DMS53 treated with DMSO at 0.1 percent for 48 hours (cell line): Measurements from ENCODE around the gene GRID2IP.
"Not testable (repeated sequence)": the region's sequence is repeated elsewhere in the genome, so short reads cannot be mapped to it uniquely, and the experiment has no call there.

Experiments
- DNase-seq: peaks from one replicate; lab custom pipeline; 2025; ENCODE audit not compliant: unreplicated experiment; lab: John Stamatoyannopoulos, UW

GRID2IP gene

DNA sequence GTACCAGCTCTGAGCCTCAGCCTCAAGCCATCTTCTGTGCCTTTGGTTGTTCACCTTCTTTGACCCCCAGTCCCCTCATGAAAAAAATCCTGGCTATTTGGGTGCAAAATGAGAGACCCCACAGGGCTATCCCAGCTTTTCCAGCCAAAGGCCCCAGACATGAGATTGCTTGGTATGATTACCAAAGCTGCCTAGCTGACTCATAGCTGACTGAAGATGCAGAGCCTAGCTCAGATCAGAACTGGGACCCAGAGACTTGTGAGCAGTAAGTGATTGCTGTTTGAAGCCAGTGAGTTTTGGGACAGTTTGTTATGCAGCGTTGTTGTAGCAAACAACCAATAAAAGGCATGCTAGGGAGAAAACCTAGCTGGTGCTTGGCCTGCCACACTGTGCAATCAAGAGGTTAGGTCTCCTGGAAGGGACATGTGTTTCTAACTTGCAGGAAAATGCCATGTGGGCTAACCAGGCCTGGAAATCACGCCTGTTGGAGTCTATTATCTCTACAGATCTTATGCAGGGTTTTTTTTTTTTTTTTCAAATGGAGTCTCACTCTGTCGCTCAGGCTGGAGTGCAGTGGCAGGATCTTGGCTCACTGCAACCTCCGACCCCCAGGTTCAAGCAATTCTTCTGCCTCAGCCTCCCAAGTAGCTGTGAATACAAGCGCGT, 55.5 kb downstream of the GRID2IP start:
- no peak for DNase-seq

DNA sequence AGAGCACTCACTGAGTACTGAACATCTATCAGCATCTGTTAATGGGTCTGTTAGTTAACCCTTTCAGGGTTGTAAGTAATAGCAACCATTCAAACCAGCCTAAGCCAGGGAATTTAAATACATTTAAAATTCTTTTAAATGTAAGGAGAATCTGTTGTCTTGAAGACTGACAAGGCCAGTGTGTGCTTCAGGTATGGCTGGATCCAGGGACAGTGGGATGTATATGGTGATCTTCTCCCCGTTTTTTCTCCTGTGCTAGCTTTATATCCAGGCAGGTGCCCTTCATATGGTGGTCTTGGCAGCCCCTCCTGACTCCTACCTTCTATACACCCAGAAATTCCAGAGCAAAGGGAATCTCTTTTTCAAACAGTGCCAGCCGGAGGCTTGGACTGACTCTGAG, 56.9 kb downstream of the GRID2IP start:
- DNase-seq, result no peak

GRCh38 chr7:6491194-6491593, 60.1 kb downstream of the GRID2IP start:
- DNase-seq, result no peak

DNA sequence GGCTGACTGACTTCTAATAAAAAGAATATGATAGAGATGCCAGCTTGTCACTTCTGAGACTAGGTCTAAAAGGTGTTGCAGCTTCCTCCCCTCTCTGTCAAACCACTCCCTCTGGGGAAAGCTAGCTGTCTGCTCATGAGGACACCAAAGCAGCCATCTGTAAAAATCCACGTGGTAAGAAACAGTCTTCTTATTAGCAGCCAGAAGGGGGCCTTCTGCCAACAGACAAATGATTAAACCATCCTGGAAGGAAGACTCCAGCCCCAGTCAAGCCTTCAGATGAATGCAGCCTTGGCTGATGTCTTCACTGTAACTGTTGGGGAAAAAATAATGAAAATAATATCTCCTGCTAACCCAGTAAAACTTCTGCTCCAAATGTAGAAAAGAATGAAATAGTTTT, 61.6 kb downstream of the GRID2IP start:
- DNase-seq, result no peak

DNA sequence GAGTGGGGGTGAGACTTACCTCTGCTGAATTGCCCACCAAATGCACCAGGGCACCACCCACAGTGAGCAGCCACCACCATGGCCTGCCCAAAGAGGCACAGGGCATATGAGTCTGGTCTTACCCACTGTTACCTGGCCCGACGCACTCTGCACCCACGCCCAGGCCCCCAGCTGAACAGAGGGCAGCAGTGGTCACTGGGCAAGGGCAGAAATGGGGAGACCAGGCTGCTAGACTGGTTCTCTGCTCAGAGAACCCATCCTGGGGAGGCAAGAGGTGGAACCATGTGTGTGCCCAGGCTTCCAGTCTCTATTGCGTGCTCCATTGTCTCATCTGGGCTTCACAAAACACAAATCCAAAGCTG, 64.1 kb downstream of the GRID2IP start:
- DNase-seq, result no peak

- no peak for DNase-seq
Observed at GRCh38 chr7:6486438-6487183, 64.7 kb downstream of the GRID2IP start.

DNA sequence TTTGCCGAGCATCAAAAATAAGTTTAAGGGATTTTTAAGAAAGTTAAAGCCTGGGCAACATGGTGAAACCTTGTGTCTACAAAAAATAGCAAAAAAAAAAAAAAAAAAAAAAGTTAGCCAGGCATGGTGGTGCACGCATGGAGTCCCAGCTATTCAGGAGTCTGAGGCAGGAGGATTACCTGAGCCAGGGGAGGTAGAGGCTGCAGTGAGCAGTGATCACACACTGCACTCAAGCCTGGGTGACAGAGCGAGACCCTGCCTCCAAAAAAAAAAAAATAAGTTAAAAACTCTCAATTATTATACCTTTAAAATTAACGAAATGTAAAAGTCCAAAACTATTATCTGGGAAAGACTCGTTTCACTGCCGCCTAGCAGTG, 68.5 kb downstream of the GRID2IP start:
- no peak for DNase-seq

DNA sequence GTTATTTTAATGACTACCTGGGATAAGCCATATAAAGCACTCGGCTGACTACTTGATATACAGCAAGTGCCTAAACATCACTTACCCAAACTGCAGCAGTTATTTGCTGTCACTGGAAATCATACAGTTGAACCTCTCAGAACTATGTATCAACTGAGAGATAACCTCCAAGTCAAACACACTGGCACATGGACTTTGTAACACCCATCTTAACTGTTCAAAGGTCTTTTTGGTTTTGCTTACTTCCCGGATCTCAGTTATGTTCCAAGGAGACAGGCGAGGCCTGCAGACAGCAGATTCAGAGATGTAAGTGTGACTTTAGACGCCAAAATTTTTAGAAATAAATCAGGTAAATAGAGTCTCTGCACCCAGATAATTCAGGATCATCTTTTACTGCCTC, 69.0 kb downstream of the GRID2IP start:
- DNase-seq, result no peak

DNA sequence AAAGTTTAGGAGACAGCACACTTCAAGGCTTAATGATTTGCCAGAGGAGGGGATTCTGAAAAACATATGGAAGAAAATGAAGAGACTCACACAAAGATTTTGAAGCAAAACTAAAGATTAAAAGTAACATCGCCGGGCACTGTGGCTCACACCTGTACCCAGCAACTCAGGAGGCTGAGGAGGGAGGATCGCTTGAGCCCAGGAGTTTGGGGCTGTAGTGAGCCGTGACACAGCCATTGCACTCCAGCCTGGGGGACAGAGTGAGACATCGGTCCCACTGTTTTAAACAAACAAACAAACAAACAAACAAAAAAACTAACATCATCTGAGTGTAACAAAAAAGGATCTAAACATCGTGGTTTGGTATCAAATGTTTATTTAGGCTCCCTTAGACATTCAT, 69.8 kb downstream of the GRID2IP start:
- DNase-seq, result no peak

- no peak for DNase-seq
Observed at GRCh38 chr7:6480323-6480660, 71.0 kb downstream of the GRID2IP start.

GRCh38 chr7:6479067-6479466, 72.2 kb downstream of the GRID2IP start:
- no peak for DNase-seq

DNA sequence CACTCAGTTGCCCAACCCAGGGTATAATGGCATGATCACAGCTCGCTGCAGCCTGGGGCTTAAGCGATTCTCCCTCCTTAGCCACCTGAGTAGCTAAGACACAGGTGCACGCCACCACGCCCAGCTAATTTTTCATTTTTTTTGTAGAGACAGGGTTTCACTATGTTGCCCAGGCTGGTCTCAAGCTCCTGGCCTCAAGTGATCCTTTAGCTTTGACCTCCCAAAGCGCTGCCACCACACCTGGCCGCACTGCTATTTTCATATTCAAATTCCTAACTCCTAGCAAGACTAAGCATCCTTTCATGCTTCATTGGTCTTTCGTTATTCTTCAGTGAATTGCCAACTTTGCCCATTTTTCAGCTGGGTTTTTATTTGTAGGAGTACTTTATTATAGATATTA, 73.1 kb downstream of the GRID2IP start:
- DNase-seq, result no peak

DNA sequence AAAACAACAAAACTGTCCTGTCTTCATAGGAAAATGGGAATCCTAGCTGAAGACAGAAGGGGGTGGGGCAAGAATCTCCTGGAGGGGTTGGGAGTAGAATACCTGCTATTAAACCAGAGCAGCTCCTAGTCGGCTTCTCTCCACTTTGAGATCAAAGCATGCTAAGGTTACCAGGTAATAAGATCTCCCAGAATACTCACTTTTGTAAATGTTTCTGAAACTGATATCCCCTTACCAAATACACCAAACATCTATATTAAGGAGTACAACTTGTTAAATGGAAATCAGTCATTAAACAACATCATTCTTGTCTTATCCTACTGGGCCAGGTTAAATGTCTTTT, 74.0 kb downstream of the GRID2IP start:
- no peak for DNase-seq

DNA sequence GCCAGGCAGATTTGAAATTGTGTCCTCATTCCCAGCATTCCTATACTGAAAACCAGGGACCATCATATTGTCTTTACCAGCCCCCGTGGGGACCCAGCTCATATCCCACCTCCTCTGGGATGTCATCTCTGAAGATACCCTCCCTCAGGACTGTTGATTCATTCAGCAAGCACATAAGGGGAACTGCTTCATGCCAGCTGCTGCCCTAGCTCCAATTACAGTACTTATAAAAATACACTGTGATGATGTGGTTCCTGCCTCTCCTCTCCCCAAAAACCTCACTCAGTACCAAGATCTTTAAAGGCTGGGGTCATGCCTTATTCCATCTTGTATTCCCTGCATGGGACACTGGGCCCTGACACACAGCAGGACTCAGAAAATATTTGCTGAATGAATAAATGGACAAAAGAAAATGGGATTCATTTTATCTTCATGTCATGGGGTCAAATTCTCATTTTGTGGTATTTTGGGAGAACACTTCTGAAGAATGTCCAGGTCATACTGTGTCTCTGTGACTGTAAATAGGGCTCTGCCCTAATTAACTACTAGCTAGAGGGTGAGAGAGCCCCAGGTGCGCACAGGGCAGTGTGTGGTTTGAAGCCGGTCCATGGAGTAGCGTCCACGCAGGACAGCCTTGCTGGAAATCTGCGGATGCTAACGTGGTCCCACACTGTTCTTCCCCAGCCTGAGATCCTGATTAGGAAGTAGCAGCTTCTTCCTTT, 74.5 kb downstream of the GRID2IP start:
- DNase-seq, result no peak

DNA sequence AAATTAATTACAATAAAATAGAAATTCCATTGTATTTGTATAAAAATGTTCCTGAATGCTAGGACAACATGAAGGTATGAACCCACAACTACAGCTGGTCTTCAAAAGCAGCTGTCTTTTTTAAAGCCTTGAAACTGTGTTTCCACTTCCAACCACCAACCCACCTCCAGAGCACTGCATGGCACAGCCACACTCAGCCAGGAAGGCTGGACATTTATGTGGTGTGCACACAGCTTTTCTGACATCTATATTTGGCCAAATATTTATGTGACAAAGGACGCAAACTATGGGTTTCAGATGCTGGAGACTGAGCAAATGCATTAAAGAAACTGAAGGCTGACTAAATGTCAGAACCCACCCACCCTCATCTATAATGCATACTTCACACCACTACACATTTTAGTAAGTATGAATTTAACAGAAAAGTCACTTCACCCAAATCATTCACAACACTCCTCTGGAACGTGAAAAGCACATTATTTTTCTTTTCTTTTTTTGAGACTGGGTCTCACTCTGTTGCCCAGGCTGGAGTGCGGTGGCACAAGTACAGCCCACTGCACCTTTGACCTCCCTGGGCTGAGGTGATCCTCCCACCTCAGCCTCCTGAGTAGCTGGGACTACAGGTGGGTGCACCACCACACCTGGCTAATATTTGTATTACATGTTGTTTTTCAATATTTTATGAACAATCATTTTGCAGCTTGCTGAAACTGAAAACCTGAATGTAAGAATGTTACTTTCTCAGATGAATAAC, 75.7 kb downstream of the GRID2IP start:
- DNase-seq, result no peak

DNA sequence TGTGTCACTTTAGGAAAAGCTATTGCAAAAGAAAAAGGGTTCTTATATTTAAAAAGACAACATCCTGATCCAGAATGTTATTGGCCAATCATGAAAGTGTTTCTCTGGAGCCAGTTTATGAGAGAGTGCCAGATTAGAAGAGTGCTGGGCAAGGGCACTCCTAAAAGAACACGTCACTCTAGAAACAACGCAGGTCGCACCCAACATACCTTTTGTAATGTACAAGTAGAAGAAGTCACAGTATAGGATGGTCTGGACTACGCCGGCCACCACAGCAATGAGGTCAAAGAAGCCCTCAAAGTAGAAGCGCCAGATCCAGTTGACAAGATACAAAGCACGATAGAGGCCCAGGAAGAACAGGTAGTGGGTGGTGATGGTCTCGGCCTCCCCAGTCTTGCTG, 85.4 kb downstream of the GRID2IP start:
- DNase-seq, result no peak

GRCh38 chr7:6463609-6464008, 87.7 kb downstream of the GRID2IP start:
- DNase-seq, result not testable (repeated sequence)

DNA sequence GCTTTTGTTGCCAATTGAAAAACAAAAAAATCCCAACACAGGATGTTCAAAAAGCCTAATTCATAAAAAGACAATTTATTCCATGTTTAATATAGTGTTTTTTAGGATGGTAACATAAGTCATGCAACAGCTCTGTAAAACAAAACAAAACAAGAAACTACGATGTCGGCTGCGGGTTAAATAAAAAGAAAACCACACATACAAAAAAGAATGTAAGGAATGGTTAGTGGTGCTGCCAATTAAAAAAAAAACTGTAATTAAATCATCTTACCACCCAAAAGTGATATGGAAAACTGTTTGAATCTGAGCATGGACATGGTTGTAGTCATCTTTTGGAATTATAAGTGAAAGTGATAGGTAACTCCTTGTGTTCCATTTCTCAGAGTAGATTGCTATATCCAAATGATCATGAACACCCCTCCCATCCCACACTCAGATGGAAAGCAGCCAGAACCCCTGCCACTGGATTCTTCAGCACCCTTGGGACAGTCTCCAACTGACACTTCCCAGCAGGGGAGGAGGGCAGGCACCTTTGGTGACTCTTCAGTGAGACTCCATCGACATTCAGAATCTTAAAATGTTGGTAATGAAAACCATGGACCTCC, 89.2 kb downstream of the GRID2IP start:
- no peak for DNase-seq

GRCh38 chr7:6460990-6461584, 90.2 kb downstream of the GRID2IP start:
- DNase-seq, result no peak

GRCh38 chr7:6460303-6460702, 91.0 kb downstream of the GRID2IP start:
- DNase-seq, result no peak

- DNase-seq, result not testable (repeated sequence)
Observed at GRCh38 chr7:6458676-6459075, 92.6 kb downstream of the GRID2IP start.
